ENCODE data around the gene UBXN7. TPM values are rescaled to one million over a fixed set of nuclear protein-coding genes. Genes with fewer than 3 reads are reported as not detected.

UBXN7 gene
- total and polyA plus RNA-seq, 2 of the 8 experiments (the other 6 are each of a cell fraction or from before 2014, with no cell fraction given), result 18.5 to 109 TPM

GRCh38 chr3:196340466-196340865 is 91.8 kb downstream of the UBXN7 start (continued):
- TF ChIP-seq SIRT6 (IDR thresholded peaks at IDR 0.05; ENCODE audit: low read length), result no peak
- no peak for TF ChIP-seq TAF7 (optimal IDR thresholded peaks at IDR 0.05; ENCODE audit: borderline replicate concordance, low read depth, low read length)
- TF ChIP-seq SP4 (IDR thresholded peaks at IDR 0.05; ENCODE audit: low read length), result no peak
- no peak for TF ChIP-seq TAF1 (IDR thresholded peaks at IDR 0.05; ENCODE audit: low read depth, low read length)

Data from H1 (cell line).